Measurements from ENCODE around the gene CCP110.

The CCP110 gene

GRCh38 chr16:19601083-19601976 lies 77.6 kb downstream of the CCP110 start:
- peak; percentile 4 to 61 (median 14) for DNase-seq
